Middle frontal gyrus (tissue), 1 donor: ENCODE data around the gene AOPEP.
"Not testable (repeated sequence)": the region's sequence is repeated elsewhere in the genome, so short reads cannot be mapped to it uniquely, and the experiment has no call there.

Source experiments
- DNase-seq: peaks from one replicate; pipeline ENCODE4 v3.0.0-alpha.2; 2015; ENCODE audit warnings: low spot score; ENCODE audit errors: extremely low spot score

Gene AOPEP

DNA sequence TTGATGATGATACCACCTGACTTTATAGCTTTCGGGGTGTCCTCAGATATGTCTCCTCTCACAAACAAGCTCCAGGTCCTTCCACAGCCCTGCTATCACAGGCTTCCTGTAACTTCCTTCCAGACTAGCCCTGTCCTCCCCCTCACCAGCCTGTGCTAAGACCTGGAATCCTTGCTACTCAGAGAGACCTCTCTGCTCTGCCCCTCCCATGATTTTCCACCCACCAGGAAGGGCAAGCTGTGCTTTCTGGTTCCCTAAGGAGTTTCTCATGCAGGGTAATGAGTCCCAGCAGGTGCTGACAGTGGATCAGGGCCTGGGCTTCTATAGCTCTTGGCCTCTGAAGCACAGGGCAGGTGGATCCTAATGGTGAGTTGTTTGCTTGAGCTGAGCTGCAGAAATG lies 86.9 kb downstream of the AOPEP start:
- no peak for DNase-seq

DNA sequence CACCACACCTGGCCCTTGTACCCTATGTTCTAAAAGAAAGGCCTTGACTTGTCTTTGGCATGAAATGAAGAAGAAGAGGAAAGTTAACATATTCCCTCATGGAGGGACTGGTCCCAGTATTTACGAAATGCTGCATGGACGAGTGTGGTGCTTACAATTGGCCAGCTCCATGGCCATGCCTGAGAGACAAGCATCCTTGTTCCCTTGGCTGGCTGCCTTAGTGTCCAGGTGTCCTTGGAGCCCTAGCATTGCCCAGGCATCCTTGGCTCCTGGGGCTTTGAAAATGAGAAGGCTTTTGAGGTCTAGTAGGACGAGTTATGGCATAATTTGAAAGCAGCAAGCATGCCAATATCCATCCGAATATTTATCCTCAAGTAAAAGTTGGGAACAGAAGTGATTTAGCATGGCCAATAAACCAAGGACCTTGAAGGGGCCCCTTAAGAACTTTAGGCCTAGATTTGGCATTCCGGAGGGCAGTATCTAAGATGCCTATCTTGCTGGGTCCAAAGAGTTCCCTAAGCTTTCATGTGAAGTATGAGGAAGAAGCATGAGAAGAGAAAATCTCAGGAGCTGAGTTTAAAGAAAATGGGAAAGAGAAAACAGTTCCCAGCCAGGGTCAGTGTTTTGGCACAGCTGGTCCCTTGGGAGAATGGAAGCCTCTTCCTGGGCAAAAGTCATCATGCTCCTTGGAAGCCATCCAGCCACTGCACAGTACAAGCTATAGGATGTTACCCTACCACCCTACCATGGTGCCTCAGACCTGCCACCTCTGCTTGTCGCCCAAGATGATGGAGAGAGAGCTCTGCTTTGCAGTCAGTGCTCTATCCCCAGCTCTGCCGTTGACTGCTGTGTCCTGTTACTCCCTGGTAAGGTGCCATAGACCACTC lies 91.0 kb downstream of the AOPEP start:
- no peak for DNase-seq

DNA sequence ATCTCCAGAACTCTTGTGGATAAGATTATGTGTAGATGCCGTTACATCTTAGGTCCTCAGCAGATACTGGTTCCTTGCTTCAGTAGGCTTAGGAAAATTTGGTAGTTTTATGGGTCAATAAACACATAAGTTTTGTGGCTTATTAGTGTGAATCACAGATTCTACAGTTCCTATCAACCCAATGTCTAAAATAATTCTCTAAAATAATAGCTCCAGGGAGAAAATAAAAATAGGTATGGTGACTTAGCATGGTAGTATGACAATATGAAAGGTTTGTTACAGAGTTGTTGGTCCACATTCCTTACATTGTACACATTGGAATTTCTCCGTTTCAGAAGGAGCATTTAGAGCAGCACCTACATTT lies 91.7 kb downstream of the AOPEP start:
- DNase-seq, result no peak

DNA sequence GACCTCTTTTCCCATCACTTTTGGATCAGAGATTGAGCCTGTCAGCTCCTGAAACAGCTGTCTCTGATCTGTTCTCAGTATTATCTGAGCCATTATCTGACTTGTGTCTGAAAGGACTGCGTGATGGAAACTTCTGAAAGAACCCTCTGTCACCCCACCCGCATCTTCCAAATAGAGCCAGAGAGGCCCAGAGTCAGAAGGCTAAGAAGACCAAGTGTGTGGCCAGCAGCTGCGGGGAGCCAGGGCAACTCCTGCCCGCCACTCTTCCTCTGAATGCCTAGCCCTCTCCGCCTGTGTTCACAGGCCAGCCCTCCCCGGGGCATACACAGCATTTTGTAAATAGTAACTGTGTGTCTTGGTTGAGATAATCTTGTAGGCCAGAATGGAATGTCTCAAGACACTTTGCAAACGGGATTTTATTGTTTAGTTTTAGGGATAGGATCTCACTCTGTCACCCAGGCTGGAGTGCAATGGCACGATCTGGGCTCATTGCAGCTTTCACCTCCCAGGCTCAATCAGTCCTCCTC lies 92.7 kb downstream of the AOPEP start:
- no peak for DNase-seq

DNA sequence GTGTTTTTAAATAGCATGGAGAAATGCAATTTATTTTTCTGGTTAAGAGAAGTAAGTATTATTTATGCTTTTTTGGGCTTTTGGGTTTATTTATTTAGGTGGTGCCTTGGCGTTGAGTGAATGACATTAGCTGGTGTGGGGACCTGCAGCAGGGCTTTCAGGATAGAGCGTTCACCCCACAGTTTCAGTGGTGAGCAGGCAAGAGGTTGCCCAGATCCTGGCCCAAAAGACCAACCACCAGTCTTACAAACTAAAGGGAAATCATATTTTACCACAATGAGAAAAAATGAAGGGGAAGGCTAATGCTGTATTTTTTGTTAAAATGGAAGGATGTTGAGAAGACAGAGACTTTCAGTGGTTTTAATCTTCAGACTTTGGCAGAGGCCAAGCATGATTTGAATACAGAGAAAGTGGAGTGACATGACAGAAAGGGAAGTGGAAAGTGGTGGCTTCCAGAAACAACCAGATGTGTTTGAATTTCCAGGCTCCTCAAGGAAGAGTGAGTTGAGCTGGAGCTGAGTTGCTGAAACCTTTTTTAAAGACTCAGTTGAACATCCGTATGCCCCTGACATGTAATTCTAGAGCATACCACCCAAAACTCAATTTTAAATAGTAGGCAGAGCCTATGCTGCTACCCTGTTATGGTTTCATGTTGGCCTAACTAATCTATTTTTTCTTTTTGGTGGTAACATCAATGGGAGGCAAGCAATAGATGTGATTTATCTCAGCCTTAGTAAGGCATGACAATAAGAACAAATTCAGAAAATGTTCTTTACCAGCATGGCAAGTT lies 94.8 kb downstream of the AOPEP start:
- no peak for DNase-seq

DNA sequence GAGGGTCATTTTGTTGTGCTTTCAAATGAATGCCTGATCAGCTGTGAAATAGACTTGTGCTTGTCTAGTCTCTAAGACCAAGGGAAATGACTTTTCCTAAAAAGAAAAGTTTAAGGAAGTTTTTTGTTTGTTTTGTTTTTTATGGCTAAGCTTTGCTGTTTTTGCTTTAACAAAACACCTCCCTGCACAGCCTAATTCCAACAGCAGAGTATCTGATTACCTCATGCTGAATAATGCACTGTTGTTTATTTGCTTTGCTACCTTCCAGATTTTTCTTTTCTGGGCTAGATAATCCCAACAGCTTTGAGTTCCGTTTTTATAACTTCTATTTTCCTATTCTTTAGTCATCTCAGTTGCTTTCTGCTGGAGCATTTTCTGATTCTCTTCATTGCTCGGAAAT lies 95.8 kb downstream of the AOPEP start:
- DNase-seq, result no peak

DNA sequence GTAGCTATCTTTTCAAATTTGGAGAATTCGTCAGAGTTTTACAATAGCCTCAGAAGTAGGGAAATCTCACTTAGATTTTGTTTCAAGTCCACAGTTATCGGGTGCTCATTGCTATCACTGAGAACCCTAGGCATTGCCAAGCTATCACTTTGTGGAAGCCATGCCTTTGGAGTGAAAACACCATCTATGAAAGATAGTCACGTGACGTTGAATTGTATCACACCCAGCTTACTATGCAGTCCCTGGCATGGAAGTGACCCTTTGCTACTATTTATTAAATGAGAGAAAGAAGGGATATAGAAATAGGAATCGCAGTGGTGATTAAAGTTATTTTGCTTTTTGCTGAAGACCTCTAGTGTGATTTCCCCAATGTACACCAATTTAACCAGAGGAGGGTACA lies 97.2 kb downstream of the AOPEP start:
- DNase-seq, result no peak

DNA sequence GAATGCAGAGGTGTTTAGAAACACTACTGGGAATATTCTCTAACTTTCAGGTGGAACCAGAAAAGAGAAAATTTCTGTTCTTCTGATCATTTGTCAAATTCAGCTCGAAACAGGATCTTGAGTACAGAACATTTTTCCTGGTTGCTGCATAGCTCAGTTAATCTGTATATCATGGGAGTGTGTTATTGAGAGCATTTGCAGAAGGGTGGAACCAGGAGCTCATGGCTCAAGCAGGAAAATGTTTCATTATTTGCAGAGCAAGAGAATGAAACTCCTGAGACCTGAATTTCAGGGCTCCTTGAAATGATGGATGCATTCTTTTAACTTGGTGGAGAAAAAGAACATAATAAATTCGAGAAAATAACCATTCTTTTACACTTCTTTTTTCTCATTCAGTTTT lies 97.9 kb downstream of the AOPEP start:
- no peak for DNase-seq

DNA sequence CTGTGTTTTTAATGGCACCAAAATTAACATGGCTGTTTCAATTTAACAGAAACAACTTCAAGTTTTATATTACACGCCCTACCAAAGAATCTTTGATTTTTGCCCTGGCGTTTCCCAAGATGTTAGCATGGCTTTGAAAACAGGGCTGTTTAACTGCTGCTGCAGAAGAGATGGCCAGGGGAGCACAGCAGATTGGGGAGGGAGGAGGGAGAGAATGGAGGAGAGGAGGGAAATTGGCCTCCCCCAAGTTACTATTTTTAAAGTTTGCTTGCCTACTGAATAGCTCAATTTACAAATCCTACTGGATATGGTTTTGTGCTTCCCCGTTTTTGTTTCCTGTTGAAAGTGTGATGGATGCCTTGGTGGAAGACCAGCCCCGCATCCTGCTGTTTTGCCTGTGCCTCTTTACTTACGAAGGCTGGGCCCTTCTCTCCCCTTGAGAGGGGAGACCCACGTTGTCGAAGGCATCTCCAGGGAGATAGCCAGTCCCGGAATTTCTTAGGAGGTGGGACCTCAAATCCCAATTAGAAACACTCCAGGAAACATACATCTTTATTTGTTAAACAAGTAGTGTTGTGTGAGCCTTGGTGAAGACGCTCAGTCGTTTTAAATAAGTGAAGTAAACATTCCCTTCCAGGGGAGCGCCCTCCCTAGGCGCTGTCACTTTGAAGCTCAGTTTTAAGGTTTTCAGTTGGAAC lies 98.6 kb downstream of the AOPEP start:
- no peak for DNase-seq

DNA sequence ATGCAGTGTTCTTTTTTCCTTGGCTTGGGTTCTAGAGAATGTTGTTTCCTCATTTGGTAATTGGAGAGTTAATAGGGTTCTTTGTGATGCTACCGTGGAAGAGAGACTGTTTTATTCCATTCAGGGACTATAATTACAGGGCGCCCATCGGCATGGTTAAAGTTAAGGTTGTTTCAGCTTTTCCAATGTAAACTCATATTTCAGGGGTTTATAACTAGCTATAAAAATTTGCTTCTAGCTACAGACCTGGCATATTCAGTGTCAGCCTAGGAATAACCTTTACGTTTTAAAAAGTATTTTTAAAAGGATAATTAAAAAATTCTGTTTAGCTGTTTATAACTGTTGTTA lies 99.1 kb downstream of the AOPEP start:
- DNase-seq, result no peak

DNA sequence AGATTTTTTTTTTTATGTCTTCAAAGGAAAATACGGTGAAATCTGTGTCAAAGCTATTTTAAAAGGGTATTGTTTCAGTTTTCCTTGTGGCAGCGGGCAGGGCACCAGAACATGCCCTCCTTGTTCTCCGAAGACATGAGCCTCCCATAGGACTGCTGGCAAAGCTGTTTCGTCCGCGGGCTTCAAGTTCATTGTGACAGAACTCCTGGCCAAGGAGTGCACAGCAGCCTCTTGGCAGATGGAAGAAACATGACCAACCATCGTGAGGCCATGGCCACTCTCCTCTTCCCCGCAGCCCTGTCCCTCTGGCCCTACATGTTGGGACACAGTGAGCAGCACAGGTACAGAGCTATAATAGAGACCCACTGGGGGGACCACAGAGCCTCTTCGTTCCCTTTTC lies 99.5 kb downstream of the AOPEP start:
- DNase-seq, result no peak

DNA sequence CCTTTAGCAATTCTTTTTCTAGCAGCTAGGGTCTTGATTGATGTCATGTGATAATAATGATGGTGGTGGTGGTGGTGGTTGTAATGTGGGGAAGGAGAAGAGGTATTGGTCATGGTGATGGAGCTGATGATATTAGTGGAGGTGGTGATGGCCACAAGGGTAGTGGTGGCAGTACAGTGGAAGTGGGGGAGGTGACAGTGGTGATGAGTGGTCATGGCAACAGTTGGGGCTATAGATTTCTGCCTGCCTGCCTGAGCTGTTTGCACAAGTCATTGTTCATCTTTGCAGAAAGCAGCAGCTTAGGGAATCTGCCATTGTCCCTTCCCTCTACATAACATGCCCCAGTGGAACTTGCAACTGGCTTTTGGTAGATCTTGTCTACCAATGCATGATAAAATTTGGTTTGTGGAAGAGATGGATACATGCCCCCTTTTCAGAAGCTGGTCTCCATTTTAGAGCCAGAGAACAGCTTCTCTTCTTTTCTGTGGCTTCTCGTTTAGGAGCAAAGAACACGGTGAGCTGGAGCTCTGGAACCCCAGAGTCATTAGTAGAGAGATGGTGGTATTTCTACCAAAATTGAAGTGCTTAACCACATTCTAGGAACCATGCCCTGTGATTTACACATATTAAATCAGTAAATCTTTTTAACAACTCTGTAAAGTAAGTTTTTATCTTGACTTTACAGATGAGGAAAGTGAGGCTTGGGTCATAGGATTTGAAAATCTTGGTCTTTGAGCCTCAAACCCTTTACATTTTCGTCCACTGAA lies 100.3 kb downstream of the AOPEP start:
- DNase-seq, result no peak

DNA sequence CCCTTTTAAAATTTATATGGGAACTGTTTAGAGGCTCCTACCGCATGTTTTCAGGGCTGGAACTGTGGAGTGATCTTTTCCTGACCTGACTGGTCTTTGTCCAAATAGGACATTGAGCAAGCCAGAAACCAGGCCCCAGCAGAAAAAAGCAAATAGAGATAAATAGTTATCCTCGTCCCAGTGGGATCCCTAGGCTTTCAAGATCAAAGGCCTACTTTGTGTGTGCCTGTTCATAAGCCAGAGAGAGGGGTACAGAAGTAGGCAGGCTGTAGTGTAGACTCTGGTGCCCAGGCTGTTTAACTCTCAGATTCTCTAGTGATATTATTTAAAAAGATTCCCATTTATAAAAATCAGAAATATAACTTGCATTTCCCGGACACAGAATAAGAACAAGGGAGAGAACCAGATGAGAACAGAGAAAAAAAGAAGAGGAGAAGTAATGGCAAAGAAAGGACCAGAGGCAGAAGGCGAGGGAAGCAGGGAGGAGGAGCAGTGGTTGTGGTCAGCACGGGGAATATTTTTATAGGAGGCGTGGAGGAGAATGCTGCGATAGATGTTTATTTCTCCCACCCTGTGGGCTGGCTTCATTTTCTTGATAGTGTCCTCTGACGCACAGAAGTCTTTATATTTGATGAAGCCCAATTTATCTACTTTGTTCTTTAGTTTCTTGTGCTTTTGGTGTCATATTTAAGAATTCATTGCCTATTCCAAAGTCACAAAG lies 101.2 kb downstream of the AOPEP start:
- no peak for DNase-seq

DNA sequence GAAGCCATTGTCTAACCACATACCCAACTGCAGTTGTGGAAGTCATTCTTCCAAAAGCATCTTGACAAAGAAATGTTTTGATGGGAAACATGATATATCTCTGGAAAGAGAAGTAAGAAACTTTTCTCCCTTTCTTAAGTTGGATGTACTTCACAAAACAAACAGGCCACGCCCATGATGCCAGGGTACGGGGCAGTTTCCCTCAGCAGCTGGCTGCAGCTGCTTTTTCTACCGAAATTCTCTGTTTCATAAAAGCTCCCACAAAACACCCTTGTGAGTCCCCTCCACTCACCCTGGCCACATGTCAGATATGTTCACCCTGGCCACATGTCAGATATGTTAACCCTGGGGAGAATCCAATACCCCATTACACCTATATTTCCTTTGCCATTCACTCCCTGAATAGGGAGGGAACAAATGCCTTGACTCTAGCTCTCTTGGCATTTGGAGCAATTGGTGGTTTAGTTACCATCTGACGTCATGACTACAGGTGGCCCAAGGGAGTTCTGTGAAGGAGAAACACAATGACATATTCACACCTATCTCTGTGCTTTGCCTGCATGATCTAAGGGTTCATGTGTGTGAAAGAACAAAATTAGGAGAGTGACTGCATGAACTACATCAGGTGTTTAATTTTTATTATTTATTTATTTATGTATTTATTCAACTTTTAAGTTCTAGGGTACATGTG lies 103.0 kb downstream of the AOPEP start:
- no peak for DNase-seq

DNA sequence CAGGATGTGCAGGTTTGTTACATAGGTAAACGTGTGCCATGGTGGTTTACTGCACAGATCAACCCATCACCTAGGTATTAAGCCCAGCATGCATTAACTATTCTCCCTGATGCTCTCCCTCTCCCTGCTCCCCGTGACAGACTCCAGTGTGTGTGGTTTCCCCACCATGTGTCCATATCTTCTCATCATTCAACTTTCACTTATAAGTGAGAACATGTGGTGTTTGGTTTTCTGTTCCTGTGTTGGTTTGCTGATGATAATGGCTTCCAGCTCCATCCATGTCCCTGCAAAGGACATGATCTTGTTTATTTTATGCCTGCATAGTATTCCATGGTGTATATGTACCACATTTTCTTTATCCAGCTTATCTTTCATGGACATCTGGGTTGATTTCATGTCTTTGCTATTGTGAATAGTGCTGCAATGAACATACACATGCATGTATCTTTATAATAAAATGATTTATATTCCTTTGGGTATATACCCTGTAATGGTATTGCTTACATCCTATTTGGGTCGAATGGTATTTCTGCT lies 103.6 kb downstream of the AOPEP start:
- DNase-seq, result not testable (repeated sequence)

DNA sequence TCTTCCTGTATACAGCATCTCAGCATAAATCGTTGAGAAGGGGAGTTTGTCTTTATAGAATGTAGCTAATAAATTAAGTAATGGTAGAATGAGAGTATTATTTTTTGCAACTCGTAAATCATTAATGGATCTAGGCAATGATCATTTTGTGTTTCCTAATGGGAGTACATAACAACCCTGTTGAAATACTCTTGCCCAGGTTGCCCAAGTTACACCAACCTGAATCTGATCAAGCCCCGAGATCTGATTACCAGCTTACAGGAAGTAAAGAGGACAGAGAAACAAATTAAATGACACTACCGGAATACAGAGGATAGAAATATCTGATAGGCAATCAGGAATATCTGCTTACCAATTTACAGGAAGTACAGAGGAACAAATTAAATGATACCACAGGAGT lies 107.3 kb downstream of the AOPEP start:
- DNase-seq, result no peak

DNA sequence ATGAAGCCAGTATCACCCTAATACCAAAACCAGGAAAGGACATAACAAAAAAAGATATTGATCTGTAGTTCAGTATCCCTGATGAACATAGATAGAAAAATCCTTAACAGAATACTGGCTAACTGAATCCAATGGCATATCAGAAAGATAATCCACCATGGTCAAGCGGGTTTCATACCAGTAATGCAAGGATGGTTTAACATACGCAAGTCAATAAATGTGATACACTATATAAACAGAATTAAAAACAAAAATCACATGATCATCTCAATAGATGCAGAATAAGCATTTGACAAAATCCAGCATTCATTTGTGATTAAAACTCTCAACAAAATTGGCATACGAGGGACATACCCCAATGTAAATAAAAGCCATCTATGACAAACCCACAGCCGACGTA lies 110.9 kb downstream of the AOPEP start:
- no peak for DNase-seq

DNA sequence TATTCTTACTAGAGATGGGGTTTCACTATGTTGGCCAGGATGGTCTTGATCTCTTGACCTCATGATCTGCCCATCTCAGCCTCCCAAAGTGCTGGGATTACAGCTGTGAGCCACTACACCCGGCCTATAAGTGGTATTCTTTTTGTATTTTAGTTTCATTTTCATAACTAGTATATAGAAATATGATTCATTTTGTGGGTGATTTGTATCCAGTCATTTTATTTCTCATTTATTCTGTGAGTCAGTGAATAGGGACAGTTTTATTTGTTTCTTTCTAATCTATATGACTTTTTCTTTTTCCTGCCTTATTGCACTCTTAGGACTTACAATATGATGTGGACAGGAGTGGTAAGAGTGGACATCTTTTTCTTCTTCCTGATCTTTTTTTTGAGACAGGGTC lies 112.9 kb downstream of the AOPEP start:
- DNase-seq, result no peak

DNA sequence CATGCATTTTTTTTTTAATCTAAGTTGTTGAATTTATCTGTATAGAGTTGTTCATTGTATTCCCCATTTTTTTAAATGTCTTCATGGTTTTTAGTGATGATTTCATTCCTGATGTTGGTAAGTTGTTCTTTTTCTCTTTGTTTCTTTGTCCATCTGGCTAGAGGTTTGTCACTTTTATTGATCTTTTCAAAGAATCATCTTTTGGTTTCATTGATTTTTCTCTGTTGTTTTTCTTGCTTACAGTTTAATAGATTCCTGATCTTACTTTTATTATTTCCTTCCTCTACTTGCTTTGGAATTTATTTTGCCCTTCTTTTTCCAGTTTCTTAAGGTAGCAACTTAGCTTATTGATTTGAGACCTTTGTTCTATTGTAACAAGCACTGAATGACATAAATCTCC lies 114.2 kb downstream of the AOPEP start:
- no peak for DNase-seq

DNA sequence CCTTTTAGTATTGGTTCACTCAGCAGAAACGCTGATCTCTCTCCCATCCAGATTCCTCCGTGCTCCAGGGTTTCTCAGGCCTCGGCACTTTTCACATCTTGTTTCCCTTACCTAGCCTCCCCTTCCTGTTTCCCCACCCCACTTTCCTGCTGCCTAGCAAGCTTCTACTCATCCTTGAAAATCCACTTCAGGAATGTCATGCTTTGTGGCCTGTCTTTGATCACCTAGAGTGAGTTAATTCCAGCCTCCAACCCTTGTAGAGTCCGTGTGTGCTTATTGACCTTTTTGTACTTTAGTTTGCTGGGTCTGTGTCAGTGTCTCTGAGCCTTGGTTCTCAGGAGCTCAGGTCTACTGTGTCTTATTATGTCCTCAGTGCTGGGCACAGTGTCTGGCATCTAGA lies 116.6 kb downstream of the AOPEP start:
- DNase-seq, result no peak
